ENCODE results near the gene CLEC20A. TPM values are rescaled to one million over a fixed set of nuclear protein-coding genes. Genes with fewer than 3 reads are reported as not detected.

The CLEC20A gene
- total RNA-seq, 1 donor from 2014 or later, result not detected

GRCh38 chr1:178489399-178489798 is 7.4 kb downstream of the CLEC20A start:
- Histone ChIP-seq H3K4me1 (peaks cover 12% of the 10 kb centered on the region), H3K27ac (no peak overlapping the region), H3K9me3 (no peaks in the 10 kb centered on the region), H3K27me3 (no peaks in the 10 kb centered on the region), H3K36me3 (no peaks in the 10 kb centered on the region), H3K4me3 (no peak overlapping the region)
- intact Hi-C loops (cut with DNase I), result no loop called here
- no peak for DNase-seq (ENCODE audit: extremely low spot score in 2 of 2)
- TF ChIP-seq CTCF (IDR thresholded peaks at IDR 0.05), result no peak

GRCh38 chr1:178488393-178488792 is 8.4 kb downstream of the CLEC20A start:
- Histone ChIP-seq H3K4me3 (no peak overlapping the region), H3K27ac (no peak overlapping the region), H3K4me1 (peaks cover 12% of the 10 kb centered on the region), H3K36me3 (no peaks in the 10 kb centered on the region), H3K27me3 (no peaks in the 10 kb centered on the region), H3K9me3 (no peaks in the 10 kb centered on the region)
- intact Hi-C loops (cut with DNase I), result no loop called here
- TF ChIP-seq CTCF (IDR thresholded peaks at IDR 0.05), result no peak
- TF ChIP-seq POLR2A (IDR thresholded peaks at IDR 0.05), result no peak
- no peak for TF ChIP-seq POLR2AphosphoS5 (IDR thresholded peaks at IDR 0.05; ENCODE audit: insufficient read depth in 1 of 2, low read depth in 1 of 2)
- DNase-seq (ENCODE audit: extremely low spot score in 2 of 2), result no peak

DNA sequence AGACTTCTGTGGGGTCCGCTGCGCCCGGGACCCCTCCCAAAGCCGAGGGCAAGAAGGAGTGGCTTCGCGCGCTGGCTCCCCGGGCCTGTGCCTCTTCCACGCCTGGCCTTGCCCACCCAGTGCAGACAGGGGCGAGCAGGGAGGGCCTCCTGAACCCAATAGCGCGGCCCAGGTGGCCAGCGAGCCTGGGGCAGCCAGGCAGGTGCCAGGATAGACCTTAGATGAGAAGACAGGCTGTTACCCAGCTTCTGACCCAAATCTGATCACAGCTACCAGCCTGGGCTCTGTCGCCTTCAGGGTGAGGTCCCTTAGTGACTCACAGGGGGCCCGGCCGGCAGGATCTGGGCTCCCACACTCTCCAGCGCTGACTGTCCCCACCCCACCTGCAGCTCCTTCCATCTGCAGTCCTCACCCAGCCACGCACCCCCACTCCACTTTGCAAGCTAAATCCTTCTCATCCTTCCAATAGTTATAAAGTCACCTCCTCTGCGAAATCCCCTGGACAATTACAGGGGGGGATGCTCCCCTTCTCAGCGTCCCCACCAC is 9.6 kb downstream of the CLEC20A start:
- peaks cover 12% of the 10 kb centered on the region for H3K4me1 ChIP-seq
- H3K36me3 ChIP-seq, result no peaks in the 10 kb centered on the region
- TF ChIP-seq POLR2AphosphoS5 (IDR thresholded peaks at IDR 0.05; ENCODE audit: insufficient read depth in 1 of 2, low read depth in 1 of 2) (no peak), POLR2A (IDR thresholded peaks at IDR 0.05) (no peak), CTCF (IDR thresholded peaks at IDR 0.05) (no peak)
- H3K4me3 ChIP-seq, result peak overlapping the region; percentile 16 to 24
- no peak for DNase-seq (ENCODE audit: extremely low spot score in 2 of 2)
- intact Hi-C loops (cut with DNase I), result no loop called here
- H3K9me3 ChIP-seq, result no peaks in the 10 kb centered on the region
- H3K27me3 ChIP-seq, result no peaks in the 10 kb centered on the region
- no peak overlapping the region for H3K27ac ChIP-seq

- H3K27me3 ChIP-seq, result no peaks in the 10 kb centered on the region
- no peak overlapping the region for H3K27ac ChIP-seq
- peaks cover 12% of the 10 kb centered on the region for H3K4me1 ChIP-seq
- H3K4me3 ChIP-seq, result peak overlapping the region; percentile 16 to 24
- intact Hi-C loops (cut with DNase I), result no loop called here
- DNase-seq (ENCODE audit: extremely low spot score in 2 of 2), result no peak
- no peaks in the 10 kb centered on the region for H3K9me3 ChIP-seq
- TF ChIP-seq POLR2A (IDR thresholded peaks at IDR 0.05), result no peak
- no peak for TF ChIP-seq CTCF (IDR thresholded peaks at IDR 0.05)
- TF ChIP-seq POLR2AphosphoS5 (IDR thresholded peaks at IDR 0.05; ENCODE audit: insufficient read depth in 1 of 2, low read depth in 1 of 2), result no peak
- peaks cover 0 to 2% of the 10 kb centered on the region in 2 donors for H3K36me3 ChIP-seq
Measured at GRCh38 chr1:178486100-178487069, 10.4 kb downstream of the CLEC20A start.

GRCh38 chr1:178485541-178485981 is 11.2 kb downstream of the CLEC20A start:
- no peak overlapping the region for H3K27ac ChIP-seq
- H3K36me3 ChIP-seq, result peaks cover 0 to 4% of the 10 kb centered on the region in 2 donors
- H3K9me3 ChIP-seq, result no peaks in the 10 kb centered on the region
- TF ChIP-seq CTCF (IDR thresholded peaks at IDR 0.05), result no peak
- no peak for TF ChIP-seq POLR2AphosphoS5 (IDR thresholded peaks at IDR 0.05; ENCODE audit: insufficient read depth in 1 of 2, low read depth in 1 of 2)
- no peak for TF ChIP-seq POLR2A (IDR thresholded peaks at IDR 0.05)
- no peaks in the 10 kb centered on the region for H3K27me3 ChIP-seq
- intact Hi-C loops (cut with DNase I), result no loop called here
- H3K4me1 ChIP-seq, result peaks cover 12% of the 10 kb centered on the region
- H3K4me3 ChIP-seq, result no peak overlapping the region
- no peak for DNase-seq (ENCODE audit: extremely low spot score in 2 of 2)
